DMS153 treated with DMSO at 0.1 percent for 48 hours (cell line): ENCODE measurements around the gene SNRPA1.

ENCODE experiments used
- DNase-seq: peaks from one replicate; lab custom pipeline; 2025; ENCODE audit not compliant: unreplicated experiment; lab: John Stamatoyannopoulos, UW

The SNRPA1 gene

GRCh38 chr15:101244036-101244781 is 50.8 kb downstream of the SNRPA1 start:
- DNase-seq = no peak

DNA sequence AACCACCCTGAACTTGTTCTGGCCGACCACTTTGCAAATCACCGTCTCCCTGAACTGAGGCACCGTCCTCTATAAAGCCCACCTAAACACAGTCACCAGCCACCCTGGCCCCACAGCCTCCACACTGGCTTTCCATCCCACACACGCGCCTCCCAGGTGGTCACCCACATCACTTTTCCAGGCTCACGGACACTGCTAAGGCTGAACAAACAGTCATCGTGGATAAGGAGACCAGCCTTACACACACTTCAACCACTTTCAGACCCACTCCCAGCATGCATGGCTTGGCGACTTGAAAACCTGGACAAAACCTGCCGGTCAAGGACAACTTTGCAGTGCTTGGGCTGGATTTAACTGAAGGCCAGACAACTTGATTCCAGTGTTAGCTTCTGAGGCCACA is 51.6 kb downstream of the SNRPA1 start:
- DNase-seq = no peak

DNA sequence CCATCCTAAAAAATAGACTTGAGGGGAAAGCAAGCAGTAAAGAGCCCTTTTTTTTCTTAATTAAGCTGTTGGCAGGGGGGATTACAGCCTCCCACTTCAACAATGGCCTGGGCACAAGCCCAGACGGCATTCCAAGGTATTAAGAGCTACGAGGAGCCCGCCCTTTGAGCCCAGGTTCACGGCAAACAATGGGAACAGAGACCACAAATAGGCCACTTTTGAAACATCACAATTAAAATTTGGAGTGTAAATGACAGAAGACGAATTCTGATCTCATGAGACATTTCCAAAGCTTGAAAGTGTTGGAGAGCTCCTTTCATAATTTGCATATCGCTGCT is 52.1 kb downstream of the SNRPA1 start:
- no peak for DNase-seq

GRCh38 chr15:101242160-101242998 is 52.7 kb downstream of the SNRPA1 start:
- no peak for DNase-seq

DNA sequence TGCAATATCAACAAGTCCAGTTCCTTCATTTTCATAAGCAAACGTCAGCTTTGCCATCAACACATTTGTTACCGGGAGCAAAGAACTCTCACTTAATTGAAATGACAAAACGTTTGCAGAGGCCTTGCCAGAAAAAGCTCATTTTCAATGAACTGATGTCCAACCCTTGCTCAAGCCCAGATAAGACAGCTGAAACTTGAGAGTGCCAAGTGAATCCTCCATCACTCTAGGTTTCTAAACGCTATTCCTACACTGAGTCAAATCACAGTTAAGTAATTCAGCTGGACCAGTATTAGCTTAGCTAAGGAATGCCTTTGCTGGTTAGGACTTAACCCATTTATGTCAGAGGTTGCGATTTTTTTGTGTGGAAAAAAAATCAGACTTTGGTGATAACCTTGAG is 54.7 kb downstream of the SNRPA1 start:
- DNase-seq = no peak

DNA sequence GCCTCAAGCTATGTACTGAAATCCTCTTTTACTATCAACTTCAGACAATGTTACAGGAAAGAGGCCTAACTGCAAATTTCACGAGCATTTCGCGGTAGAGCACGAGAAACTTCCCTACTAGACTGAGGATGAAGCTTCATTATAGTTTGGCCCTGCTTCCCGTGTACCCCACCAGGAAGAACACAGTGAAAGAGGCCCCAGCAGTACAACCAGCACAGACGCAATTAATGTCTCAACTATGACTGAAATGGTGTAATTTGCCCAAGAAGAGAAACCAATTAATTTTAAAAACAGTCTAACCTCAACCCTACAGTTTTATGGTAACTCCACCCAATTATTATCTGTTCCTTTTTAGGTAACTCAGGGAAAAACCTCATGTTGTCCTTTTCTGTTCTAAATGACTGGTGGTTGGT is 55.3 kb downstream of the SNRPA1 start:
- DNase-seq = no peak

DNA sequence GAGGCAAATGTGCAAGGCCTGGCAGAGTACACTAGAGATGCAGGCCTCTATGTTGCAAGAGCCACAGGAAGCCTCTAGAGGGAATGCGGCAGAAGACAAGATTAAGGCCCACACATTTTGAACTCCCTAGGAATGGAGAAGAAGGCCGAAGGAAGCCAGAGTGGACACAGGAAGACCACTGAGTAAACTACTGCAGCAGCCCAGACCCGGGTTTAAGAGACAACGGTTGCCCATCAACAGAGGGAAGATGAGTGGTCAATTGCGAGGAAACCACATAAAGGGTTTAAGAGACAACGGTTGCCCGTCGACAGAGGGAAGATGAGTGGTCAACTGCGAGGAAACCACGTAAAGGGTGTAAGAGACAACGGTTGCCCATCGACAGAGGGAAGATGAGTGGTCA is 57.8 kb downstream of the SNRPA1 start:
- no peak for DNase-seq

- DNase-seq = no peak
Observed at GRCh38 chr15:101233651-101234280, 61.3 kb downstream of the SNRPA1 start.

DNA sequence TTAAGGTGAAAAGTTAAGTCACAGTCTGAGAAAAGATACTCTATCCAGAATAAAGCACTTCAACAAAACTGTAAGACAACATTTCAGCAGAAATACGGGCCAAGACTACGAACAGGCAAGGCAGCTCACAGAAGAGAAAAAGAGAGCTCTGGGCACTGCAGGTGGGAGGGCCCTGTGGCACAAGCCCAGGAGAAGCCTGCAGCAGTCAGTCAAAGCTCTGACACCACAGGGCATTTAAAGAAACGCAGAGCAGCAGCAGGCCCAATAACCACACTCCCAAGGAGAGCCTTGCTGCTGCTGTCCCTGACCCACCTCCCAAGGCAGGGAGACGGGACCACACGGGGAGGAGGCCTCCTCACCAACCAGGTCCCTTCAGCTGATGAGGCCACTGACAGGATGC is 62.4 kb downstream of the SNRPA1 start:
- DNase-seq = no peak
